Peyer's patch (tissue), 4 donors: ENCODE results near the gene LTBP2.

ENCODE experiments used
- CTCF ChIP-seq, 6 experiments: fragments of 450-650 bp in 4 of 6; fragments of 200-600 bp in 2 of 6; sonication (generic) in 1 of 6; IDR thresholded peaks; one replicate each; pipeline ENCODE4 v1.5.1; 2017 to 2019; ENCODE audit warnings: antibody characterized with exemption in 6 of 6, mild to moderate bottlenecking in 3 of 6, moderate library complexity in 1 of 6
- POLR2A ChIP-seq, 2 donors: fragments of 450-650 bp; IDR thresholded peaks; one replicate each; pipeline ENCODE4 v1.5.1; 2017; ENCODE audit warnings: antibody characterized with exemption in 2 of 2, mild to moderate bottlenecking in 2 of 2, moderate library complexity in 2 of 2

GRCh38 chr14:74599946-74600345 lies 12.1 kb downstream of the LTBP2 start:
- TF ChIP-seq CTCF (IDR thresholded peaks at IDR 0.05) (no peak), POLR2A (IDR thresholded peaks at IDR 0.05) (no peak)
